Measurements from ENCODE around the gene SEMA3C. TPM values are rescaled to one million over a fixed set of nuclear protein-coding genes. Genes with fewer than 3 reads are reported as not detected.

Gene SEMA3C
- 100 to 1,000 TPM in 2 of 4 donors, 10 to 100 TPM in 2; 34.8 to 371 (median 116) TPM for total RNA-seq

- Histone ChIP-seq H3K9me3 (no peaks in the 10 kb centered on the region), H3K36me3 (no peaks in the 10 kb centered on the region), H3K4me1 (no peaks in the 10 kb centered on the region), H3K27me3 (no peaks in the 10 kb centered on the region), H3K4me3 (peak within 1 kb of the TSS; percentile 60 to 67), H3K27ac (peak within 1 kb of the TSS; percentile 81 to 91)
- intact Hi-C loops (cut with DNase I; ENCODE audit: low total_unique reads), result no loop called here
- TF ChIP-seq CTCF (IDR thresholded peaks at IDR 0.05), result peak in 1 of 4 experiments; percentile 17
- TF ChIP-seq POLR2A (IDR thresholded peaks at IDR 0.05), result peak; percentile 45 to 73
- peak; percentile 85 to 92 for DNase-seq
Measured at GRCh38 chr7:80918909-80919721, at the start of gene SEMA3C. SEMA3C (minus strand) TSS chr7:80919051; CDS start chr7:80916781, 2,270 bp downstream.

GRCh38 chr7:80968606-80969005 lies 49.8 kb upstream of the SEMA3C start:
- H3K27me3 ChIP-seq, result no peaks in the 10 kb centered on the region
- TF ChIP-seq POLR2A (IDR thresholded peaks at IDR 0.05), result no peak
- no peak for TF ChIP-seq CTCF (IDR thresholded peaks at IDR 0.05)
- H3K4me1 ChIP-seq, result no peaks in the 10 kb centered on the region
- H3K4me3 ChIP-seq, result no peak overlapping the region
- H3K36me3 ChIP-seq, result no peaks in the 10 kb centered on the region
- no peak overlapping the region for H3K27ac ChIP-seq
- intact Hi-C loops (cut with DNase I; ENCODE audit: low total_unique reads), result no loop called here
- no peak for DNase-seq
- H3K9me3 ChIP-seq, result no peaks in the 10 kb centered on the region

GRCh38 chr7:80967917-80968297 lies 49.1 kb upstream of the SEMA3C start:
- Histone ChIP-seq H3K27ac (no peak overlapping the region), H3K27me3 (no peaks in the 10 kb centered on the region), H3K4me1 (no peaks in the 10 kb centered on the region), H3K9me3 (no peaks in the 10 kb centered on the region), H3K4me3 (no peak overlapping the region), H3K36me3 (no peaks in the 10 kb centered on the region)
- DNase-seq, result no peak
- intact Hi-C loops (cut with DNase I; ENCODE audit: low total_unique reads), result no loop called here
- TF ChIP-seq CTCF (IDR thresholded peaks at IDR 0.05) (no peak), POLR2A (IDR thresholded peaks at IDR 0.05) (no peak)

- DNase-seq, result no peak
- Histone ChIP-seq H3K4me3 (no peak overlapping the region), H3K27me3 (no peaks in the 10 kb centered on the region), H3K4me1 (no peaks in the 10 kb centered on the region), H3K9me3 (no peaks in the 10 kb centered on the region), H3K36me3 (no peaks in the 10 kb centered on the region), H3K27ac (no peak overlapping the region)
- intact Hi-C loops (cut with DNase I; ENCODE audit: low total_unique reads), result no loop called here
- no peak for TF ChIP-seq POLR2A (IDR thresholded peaks at IDR 0.05)
- no peak for TF ChIP-seq CTCF (IDR thresholded peaks at IDR 0.05)
Measured at GRCh38 chr7:80967071-80967916, 48.4 kb upstream of the SEMA3C start.
